Measurements from ENCODE around the gene RNF220. TPM values are rescaled to one million over a fixed set of nuclear protein-coding genes. Genes with fewer than 3 reads are reported as not detected.
A peak's percentile ranks its signal among the peaks of the same experiment; 100 is the strongest.

The RNF220 gene
- total and polyA plus RNA-seq, 9 of the 15 experiments (the other 6 are each of a cell fraction or from before 2014, with no cell fraction given), result 5.1 to 117 (median 66.9) TPM

GRCh38 chr1:44524655-44525500 lies 119.8 kb downstream of the RNF220 start (continued):
- TF ChIP-seq TRIM28 (IDR thresholded peaks at IDR 0.05) (no peak), MEF2D (tag; conservative IDR thresholded peaks at IDR 0.05; ENCODE audit: low read depth) (no peak), SP1 (CRISPR knock-in tag; IDR thresholded peaks at IDR 0.05) (no peak), DACH1 (IDR thresholded peaks at IDR 0.05; ENCODE audit: partially characterized antibody) (peak; percentile 83), HES1 (IDR thresholded peaks at IDR 0.05; ENCODE audit: low read depth) (no peak), NFYB (IDR thresholded peaks at IDR 0.05; ENCODE audit: extremely low read depth, insufficient read length) (no peak), THRAP3 (IDR thresholded peaks at IDR 0.05; ENCODE audit: borderline replicate concordance) (no peak), GATAD2A (IDR thresholded peaks at IDR 0.05) (no peak), ARID2 (IDR thresholded peaks at IDR 0.05) (peak; percentile 10; the same call in 1 of the 2 replicates)

Measured in K562 (cell line).